Liver (tissue), 9 donors: ENCODE data around the gene SHFL. TPM values are rescaled to one million over a fixed set of nuclear protein-coding genes. Genes with fewer than 3 reads are reported as not detected.

Experiments
- DNase-seq: peaks from one replicate; pipeline ENCODE4 v3.0.0-alpha.2; 2017; ENCODE audit warnings: low spot score
- H3K27ac ChIP-seq, 2 donors: one replicate each; pipeline ENCODE4 v1.7.0; 2013; ENCODE audit warnings: inconsistent platforms in 2 of 2, low read length in 2 of 2, control low read depth in 1 of 2, low read depth in 1 of 2, mild to moderate bottlenecking in 1 of 2
- H3K27me3 ChIP-seq, 4 donors: one replicate each; pipeline versions ENCODE4 v1.6.1 to v1.7.0; 2013; ENCODE audit warnings: low read length in 3 of 4, inconsistent platforms in 1 of 4, mild to moderate bottlenecking in 1 of 4, moderate library complexity in 1 of 4; ENCODE audit not compliant: control insufficient read depth in 4 of 4, insufficient read depth in 4 of 4
- H3K36me3 ChIP-seq, 4 donors: one replicate each; pipeline versions ENCODE4 v1.6.1 to v1.7.0; 2013; ENCODE audit warnings: low read length in 3 of 4, mild to moderate bottlenecking in 3 of 4, low read depth in 1 of 4, moderate library complexity in 1 of 4; ENCODE audit not compliant: control insufficient read depth in 4 of 4, insufficient read depth in 3 of 4
- H3K4me1 ChIP-seq, 4 donors: one replicate each; pipeline versions ENCODE4 v1.6.1 to v1.7.0; 2013; ENCODE audit warnings: low read length in 3 of 4, mild to moderate bottlenecking in 3 of 4, moderate library complexity in 1 of 4; ENCODE audit not compliant: control insufficient read depth in 4 of 4, insufficient read depth in 4 of 4
- H3K4me3 ChIP-seq, 3 donors: one replicate each; pipeline versions ENCODE4 v1.6.1 to v1.7.0; 2013; ENCODE audit warnings: low read length in 3 of 3, control low read depth in 1 of 3, low read depth in 1 of 3, mild to moderate bottlenecking in 1 of 3
- H3K9ac ChIP-seq, 2 donors: one replicate each; pipeline ENCODE4 v1.7.0; 2013; ENCODE audit warnings: low read length in 2 of 2, mild to moderate bottlenecking in 2 of 2, moderate library complexity in 2 of 2, control low read depth in 1 of 2, low read depth in 1 of 2
- H3K9me3 ChIP-seq, 4 donors: one replicate each; pipeline versions ENCODE4 v1.6.1 to v1.7.0; 2013; ENCODE audit warnings: low read length in 3 of 4; ENCODE audit not compliant: control insufficient read depth in 4 of 4
- ATF3 ChIP-seq: IDR thresholded peaks from 2 replicates; pipeline ENCODE4 v1.6.1; 2016; ENCODE audit warnings: antibody characterized with exemption
- CTCF ChIP-seq: fragments of 150-350 bp; IDR thresholded peaks from 2 replicates; pipeline ENCODE4 v1.5.1; 2017; ENCODE audit warnings: improper control_type of control experiment, low read depth, low read length; ENCODE audit not compliant: missing input control
- FOXA1 ChIP-seq: IDR thresholded peaks from 2 replicates; pipeline ENCODE4 v1.6.1; 2016; ENCODE audit warnings: antibody characterized with exemption
- FOXA2 ChIP-seq: IDR thresholded peaks from 2 replicates; pipeline ENCODE4 v1.6.1; 2016; ENCODE audit warnings: antibody characterized with exemption
- GABPA ChIP-seq, 2 donors: IDR thresholded peaks in 1 of 2; conservative IDR thresholded peaks in 1 of 2; 2 replicates each; pipeline ENCODE4 v1.6.1; 2016; ENCODE audit warnings: antibody characterized with exemption in 2 of 2, mild to moderate bottlenecking in 1 of 2, moderate library complexity in 1 of 2
- HNF4A ChIP-seq, 2 donors: conservative IDR thresholded peaks; 2 replicates each; pipeline ENCODE4 v1.6.1; 2016; ENCODE audit warnings: antibody characterized with exemption in 2 of 2, mild to moderate bottlenecking in 2 of 2
- HNF4G ChIP-seq: IDR thresholded peaks from 2 replicates; pipeline ENCODE4 v1.6.1; 2016; ENCODE audit warnings: antibody characterized with exemption
- JUND ChIP-seq, 2 donors: IDR thresholded peaks; 2 replicates each; pipeline ENCODE4 v1.6.1; 2016; ENCODE audit warnings: antibody characterized with exemption in 2 of 2
- NR2F2 ChIP-seq: IDR thresholded peaks from 2 replicates; pipeline ENCODE4 v1.6.1; 2016; ENCODE audit warnings: antibody characterized with exemption
- RAD21 ChIP-seq, 2 donors: IDR thresholded peaks; 2 replicates each; pipeline ENCODE4 v1.6.1; 2016; ENCODE audit warnings: antibody characterized with exemption in 2 of 2, mild to moderate bottlenecking in 2 of 2
- SP1 ChIP-seq: IDR thresholded peaks from 2 replicates; pipeline ENCODE4 v1.6.1; 2018; ENCODE audit warnings: antibody characterized with exemption, mild to moderate bottlenecking
- YY1 ChIP-seq: IDR thresholded peaks from 2 replicates; pipeline ENCODE4 v1.6.1; 2016; ENCODE audit warnings: antibody characterized with exemption, mild to moderate bottlenecking
- ZBTB33 ChIP-seq: IDR thresholded peaks from 2 replicates; pipeline ENCODE4 v1.6.1; 2016; ENCODE audit warnings: antibody characterized with exemption
- WGBS: extraction: QIAGEN DNeasy Blood & Tissue Kit; methylation state at CpG from one replicate; pipeline ENCODE4 v1.1.7; 2013; 5-methylcytosine and 5-hydroxymethylcytosine counted together
- polyA plus RNA-seq, 2 donors: library from polyadenylated mRNA; stranded (reverse) in 1 of 2; unstranded in 1 of 2; fragments of 200-250 nt in 1 of 2; fragments of >200 nt in 1 of 2; fragmentation: Nextera tagmentation in 1 of 2; extraction: Ambion mirVana in 1 of 2; gene quantifications; one replicate each; pipeline versions ENCODE4 v1.2.1 to v1.2.3, GENCODE V29; 2013 to 2015
- total RNA-seq, 2 donors: library from RNA; depleted of rRNA; stranded (reverse); fragments of >200 nt; gene quantifications; one replicate each; pipeline ENCODE4 v1.2.3, GENCODE V29; 2014
- TF ChIP-seq, protein P1 (sequence below): IDR thresholded peaks from 2 replicates; pipeline ENCODE4 v1.6.1; 2016; ENCODE audit warnings: antibody characterized with exemption, mild to moderate bottlenecking
- donor health status: healthy.
- donor health status: healthy.
- donor health status: healthy.
- donor health status: healthy.
- donor health status: healthy.

The SHFL gene
- total and polyA plus RNA-seq, 4 donors = 13.1 to 104 (median 84.7) TPM

GRCh38 chr19:10135551-10136334 lies 49.6 kb downstream of the SHFL start:
- no peak for DNase-seq
- TF ChIP-seq YY1 (no peak), CTCF (no peak), FOXA2 (no peak), RAD21 (IDR thresholded peaks at IDR 0.05) (no peak), HNF4G (no peak), SP1 (no peak), ATF3 (no peak), FOXA1 (no peak), JUND (IDR thresholded peaks at IDR 0.05) (no peak), NR2F2 (no peak), GABPA (IDR thresholded peaks at IDR 0.05 in 1 of 2, conservative IDR thresholded peaks at IDR 0.05 in 1 of 2) (no peak), HNF4A (conservative IDR thresholded peaks at IDR 0.05) (no peak), ZBTB33 (no peak)
- TF ChIP-seq, protein P1, sequence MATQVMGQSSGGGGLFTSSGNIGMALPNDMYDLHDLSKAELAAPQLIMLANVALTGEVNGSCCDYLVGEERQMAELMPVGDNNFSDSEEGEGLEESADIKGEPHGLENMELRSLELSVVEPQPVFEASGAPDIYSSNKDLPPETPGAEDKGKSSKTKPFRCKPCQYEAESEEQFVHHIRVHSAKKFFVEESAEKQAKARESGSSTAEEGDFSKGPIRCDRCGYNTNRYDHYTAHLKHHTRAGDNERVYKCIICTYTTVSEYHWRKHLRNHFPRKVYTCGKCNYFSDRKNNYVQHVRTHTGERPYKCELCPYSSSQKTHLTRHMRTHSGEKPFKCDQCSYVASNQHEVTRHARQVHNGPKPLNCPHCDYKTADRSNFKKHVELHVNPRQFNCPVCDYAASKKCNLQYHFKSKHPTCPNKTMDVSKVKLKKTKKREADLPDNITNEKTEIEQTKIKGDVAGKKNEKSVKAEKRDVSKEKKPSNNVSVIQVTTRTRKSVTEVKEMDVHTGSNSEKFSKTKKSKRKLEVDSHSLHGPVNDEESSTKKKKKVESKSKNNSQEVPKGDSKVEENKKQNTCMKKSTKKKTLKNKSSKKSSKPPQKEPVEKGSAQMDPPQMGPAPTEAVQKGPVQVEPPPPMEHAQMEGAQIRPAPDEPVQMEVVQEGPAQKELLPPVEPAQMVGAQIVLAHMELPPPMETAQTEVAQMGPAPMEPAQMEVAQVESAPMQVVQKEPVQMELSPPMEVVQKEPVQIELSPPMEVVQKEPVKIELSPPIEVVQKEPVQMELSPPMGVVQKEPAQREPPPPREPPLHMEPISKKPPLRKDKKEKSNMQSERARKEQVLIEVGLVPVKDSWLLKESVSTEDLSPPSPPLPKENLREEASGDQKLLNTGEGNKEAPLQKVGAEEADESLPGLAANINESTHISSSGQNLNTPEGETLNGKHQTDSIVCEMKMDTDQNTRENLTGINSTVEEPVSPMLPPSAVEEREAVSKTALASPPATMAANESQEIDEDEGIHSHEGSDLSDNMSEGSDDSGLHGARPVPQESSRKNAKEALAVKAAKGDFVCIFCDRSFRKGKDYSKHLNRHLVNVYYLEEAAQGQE = no peak
- Histone ChIP-seq H3K4me1 (no peaks in the 10 kb centered on the region), H3K9me3 (no peaks in the 10 kb centered on the region), H3K36me3 (peaks cover 24 to 65% (median 34%) of the 10 kb centered on the region in 4 donors), H3K27me3 (no peaks in the 10 kb centered on the region), H3K4me3 (no peak overlapping the region), H3K27ac (no peak overlapping the region), H3K9ac (no peak overlapping the region)
- WGBS = 94% methylated on average over 39 of the region's 39 CpGs

DNA sequence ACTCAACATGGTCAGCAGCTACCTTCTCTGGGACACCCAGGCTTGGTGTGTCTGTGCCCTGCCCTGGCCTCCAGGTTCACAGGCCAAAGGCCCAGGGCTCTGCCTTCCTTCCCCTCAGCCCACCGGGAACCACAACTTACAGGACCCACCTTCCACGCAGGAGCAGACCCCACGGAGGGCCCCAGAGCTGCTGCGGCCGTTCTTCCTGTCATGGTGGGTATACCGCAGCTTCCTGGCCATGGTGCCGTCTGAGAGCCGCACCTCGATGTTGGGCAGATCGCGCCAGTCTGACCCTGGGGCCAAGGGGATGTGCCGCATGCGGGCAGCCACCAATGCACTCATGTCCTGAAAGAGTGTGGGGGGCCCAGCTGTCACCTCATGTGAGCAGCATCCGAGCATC lies 50.8 kb downstream of the SHFL start:
- Histone ChIP-seq H3K4me1 (no peaks in the 10 kb centered on the region), H3K36me3 (peaks cover 34 to 77% (median 38%) of the 10 kb centered on the region in 4 donors), H3K27me3 (no peaks in the 10 kb centered on the region), H3K4me3 (no peak overlapping the region), H3K9me3 (no peaks in the 10 kb centered on the region), H3K9ac (no peak overlapping the region), H3K27ac (no peak overlapping the region)
- WGBS = 97% methylated on average over 14 of the region's 14 CpGs
- DNase-seq = no peak
- TF ChIP-seq NR2F2 (no peak), HNF4G (no peak), GABPA (IDR thresholded peaks at IDR 0.05 in 1 of 2, conservative IDR thresholded peaks at IDR 0.05 in 1 of 2) (no peak)
